Caco-2 (cell line): Measurements from ENCODE around the gene RALGAPB. TPM values are rescaled to one million over a fixed set of nuclear protein-coding genes. Genes with fewer than 3 reads are reported as not detected.
"Not testable (repeated sequence)": the region's sequence is repeated elsewhere in the genome, so short reads cannot be mapped to it uniquely, and the experiment has no call there.

Source experiments
- BruUV-seq: library from RNA; stranded (reverse); fragments of 400-500 nt; replicated peaks from 2 replicates; lab custom pipeline; 2021; lab: Mats Ljungman, UMichigan
- CTCF ChIA-PET: fragments of 300-600 bp; sonication (Branson Sonifier 250); formaldehyde crosslinking; loops from one replicate; lab custom pipeline; 2022; ENCODE audit warnings: antibody characterized with exemption; lab: Charles Lee
- POLR2A ChIA-PET: fragments of 300-600 bp; sonication (Branson Sonifier 250); formaldehyde crosslinking; loops from one replicate; lab custom pipeline; 2022; ENCODE audit warnings: antibody characterized with exemption; lab: Charles Lee
- DNase-seq, 2 experiments: peaks; one replicate each; pipeline versions ENCODE4 v3.0.0 to v3.0.0-alpha.2; 2020 to 2022
- H3K27me3 ChIP-seq: replicated peaks from 2 replicates; pipeline ENCODE4 v1.6.0; 2011; ENCODE audit warnings: low read length; ENCODE audit not compliant: control insufficient read depth, insufficient read depth
- H3K36me3 ChIP-seq: 2 replicates; pipeline ENCODE4 v1.5.1; 2011; ENCODE audit warnings: low read length; ENCODE audit not compliant: control insufficient read depth, insufficient read depth
- H3K4me1 ChIP-seq: fragments of 250-450 bp; sonication (Bioruptor Pico); 2 replicates; pipeline ENCODE4 v1.5.1; 2020; ENCODE audit warnings: mild to moderate bottlenecking
- H3K4me3 ChIP-seq: 2 replicates; pipeline ENCODE4 v1.5.1; 2011; ENCODE audit warnings: low read depth, mild to moderate bottlenecking, control low read depth, low read length
- H3K9me3 ChIP-seq: fragments of 250-450 bp; sonication (Bioruptor Pico); 2 replicates; pipeline ENCODE4 v1.5.1; 2020; ENCODE audit warnings: mild to moderate bottlenecking, moderate library complexity
- H3K27ac Mint-ChIP-seq: one replicate; pipeline ENCODE4 v1.8.0; 2022; ENCODE audit warnings: mixed read lengths; ENCODE audit not compliant: unreplicated experiment
- H3K27me3 Mint-ChIP-seq: one replicate; pipeline ENCODE4 v1.8.0; 2022; ENCODE audit warnings: mixed read lengths; ENCODE audit not compliant: insufficient read depth, unreplicated experiment
- H3K36me3 Mint-ChIP-seq: one replicate; pipeline ENCODE4 v1.8.0; 2022; ENCODE audit warnings: mild to moderate bottlenecking, mixed read lengths; ENCODE audit not compliant: insufficient read depth, unreplicated experiment
- H3K4me1 Mint-ChIP-seq: one replicate; pipeline ENCODE4 v1.8.0; 2022; ENCODE audit warnings: low read depth, mixed read lengths; ENCODE audit not compliant: unreplicated experiment
- H3K4me3 Mint-ChIP-seq: one replicate; pipeline ENCODE4 v1.8.0; 2022; ENCODE audit warnings: mild to moderate bottlenecking, moderate library complexity, mixed read lengths; ENCODE audit not compliant: unreplicated experiment
- H3K9me3 Mint-ChIP-seq: one replicate; pipeline ENCODE4 v1.8.0; 2022; ENCODE audit warnings: mixed read lengths; ENCODE audit not compliant: unreplicated experiment
- CTCF ChIP-seq, 2 experiments: fragments of 200-600 bp in 1 of 2; IDR thresholded peaks; 1 replicate in 1 of 2; 2 replicates in 1 of 2; pipeline versions ENCODE4 v1.5.1 to v1.8.0; 2011 to 2022; ENCODE audit warnings: antibody characterized with exemption in 1 of 2, control low read depth in 1 of 2, inconsistent platforms in 1 of 2, low read depth in 1 of 2, low read length in 1 of 2, mild to moderate bottlenecking in 1 of 2, moderate library complexity in 1 of 2; ENCODE audit not compliant: insufficient read depth in 1 of 2, severe bottlenecking in 1 of 2, unreplicated experiment in 1 of 2
- intact Hi-C: fragments of 100-400 bp; cut with micrococcal nuclease; formaldehyde crosslinking; loops from one replicate; pipeline ENCODE4 v1.10.0; 2022; ENCODE audit not compliant: unreplicated experiment
- total RNA-seq: library from RNA; stranded (reverse); gene quantifications from 2 replicates; pipeline ENCODE4 v1.2.3, GENCODE V29; 2022

RALGAPB gene
- total RNA-seq, 1 experiment from 2014 or later, result 69.1 TPM

GRCh38 chr20:38589967-38590675, 117.5 kb downstream of the RALGAPB start:
- ChIA-PET CTCF (no interaction called here), POLR2A (no interaction called here)
- Histone ChIP-seq H3K4me3 (no peak overlapping the region), H3K36me3 (no peaks in the 10 kb centered on the region), H3K27me3 (no peaks in the 10 kb centered on the region; the same call in 1 of the 2 replicates), H3K4me1 (peaks cover 11% of the 10 kb centered on the region), H3K9me3 (no peaks in the 10 kb centered on the region)
- no peak for DNase-seq
- no TSS peak for BruUV-seq
- H3K4me3 Mint-ChIP-seq, result no peak overlapping the region
- no peak for TF ChIP-seq CTCF (IDR thresholded peaks at IDR 0.05; ENCODE audit: insufficient read depth in 1 of 2, low read depth in 1 of 2, low read length in 1 of 2, severe bottlenecking in 1 of 2, unreplicated experiment in 1 of 2)
- no peaks in the 10 kb centered on the region for H3K4me1 Mint-ChIP-seq
- no peaks in the 10 kb centered on the region for H3K9me3 Mint-ChIP-seq
- H3K27me3 Mint-ChIP-seq, result no peaks in the 10 kb centered on the region
- intact Hi-C loops, result no loop called here
- H3K27ac Mint-ChIP-seq, result no peak overlapping the region
- no peaks in the 10 kb centered on the region for H3K36me3 Mint-ChIP-seq

- H3K4me3 Mint-ChIP-seq, result no peak overlapping the region
- ChIA-PET CTCF (no interaction called here), POLR2A (no interaction called here)
- no peaks in the 10 kb centered on the region for H3K36me3 ChIP-seq
- no peaks in the 10 kb centered on the region for H3K9me3 Mint-ChIP-seq
- peaks cover 11% of the 10 kb centered on the region for H3K4me1 ChIP-seq
- no peaks in the 10 kb centered on the region for H3K27me3 Mint-ChIP-seq
- no peak for TF ChIP-seq CTCF (IDR thresholded peaks at IDR 0.05; ENCODE audit: insufficient read depth in 1 of 2, low read depth in 1 of 2, low read length in 1 of 2, severe bottlenecking in 1 of 2, unreplicated experiment in 1 of 2)
- no peaks in the 10 kb centered on the region for H3K36me3 Mint-ChIP-seq
- H3K4me3 ChIP-seq, result no peak overlapping the region
- no peaks in the 10 kb centered on the region; the same call in 1 of the 2 replicates for H3K27me3 ChIP-seq
- no peaks in the 10 kb centered on the region for H3K4me1 Mint-ChIP-seq
- BruUV-seq, result no TSS peak
- H3K27ac Mint-ChIP-seq, result no peak overlapping the region
- no peak for DNase-seq
- H3K9me3 ChIP-seq, result no peaks in the 10 kb centered on the region
- intact Hi-C loops, result no loop called here
Measured at GRCh38 chr20:38590676-38591473, 118.2 kb downstream of the RALGAPB start.

GRCh38 chr20:38591474-38592410, 119.1 kb downstream of the RALGAPB start:
- Histone ChIP-seq H3K9me3 (no peaks in the 10 kb centered on the region), H3K36me3 (no peaks in the 10 kb centered on the region), H3K4me3 (no peak overlapping the region), H3K4me1 (peaks cover 11% of the 10 kb centered on the region), H3K27me3 (no peaks in the 10 kb centered on the region; the same call in 1 of the 2 replicates)
- no peak overlapping the region for H3K4me3 Mint-ChIP-seq
- POLR2A ChIA-PET, result no interaction called here
- no TSS peak for BruUV-seq
- intact Hi-C loops, result no loop called here
- TF ChIP-seq CTCF (IDR thresholded peaks at IDR 0.05; ENCODE audit: insufficient read depth in 1 of 2, low read depth in 1 of 2, low read length in 1 of 2, severe bottlenecking in 1 of 2, unreplicated experiment in 1 of 2), result no peak
- DNase-seq, result no peak
- H3K27ac Mint-ChIP-seq, result no peak overlapping the region
- no peaks in the 10 kb centered on the region for H3K9me3 Mint-ChIP-seq
- CTCF ChIA-PET, result interaction anchor here (0.6 kb wide), 1 partner anchor 567 kb away, joined by 3 read pairs; no protein-coding TSS in a partner anchor
- H3K36me3 Mint-ChIP-seq, result no peaks in the 10 kb centered on the region
- H3K27me3 Mint-ChIP-seq, result peaks cover under 1% of the 10 kb centered on the region
- no peaks in the 10 kb centered on the region for H3K4me1 Mint-ChIP-seq

GRCh38 chr20:38592411-38592790, 119.8 kb downstream of the RALGAPB start:
- H3K9me3 ChIP-seq, H3K36me3 Mint-ChIP-seq, H3K9me3 Mint-ChIP-seq, H3K27ac Mint-ChIP-seq, H3K27me3 ChIP-seq, POLR2A ChIA-PET, H3K4me3 Mint-ChIP-seq, DNase-seq, H3K4me1 Mint-ChIP-seq, intact Hi-C loops, H3K4me3 ChIP-seq, H3K36me3 ChIP-seq, BruUV-seq, H3K27me3 Mint-ChIP-seq: not testable (repeated sequence)
- CTCF ChIA-PET, result interaction anchor here (0.6 kb wide), 1 partner anchor 566 kb away, joined by 3 read pairs; no protein-coding TSS in a partner anchor
- H3K4me1 ChIP-seq, result peaks cover 11% of the 10 kb centered on the region
